GM19468 (cell line): ENCODE measurements around the gene CST4.
"Not testable (repeated sequence)": the region's sequence is repeated elsewhere in the genome, so short reads cannot be mapped to it uniquely, and the experiment has no call there.

Experiments used
- ATAC-seq: cut with Tn5 transposase; IDR thresholded peaks from one replicate; pipeline ENCODE4 v1.9.1; 2021; ENCODE audit warnings: mild to moderate bottlenecking, moderate library complexity, moderate number of reproducible peaks; ENCODE audit not compliant: unreplicated experiment; ENCODE audit errors: extremely low read depth

Gene CST4

GRCh38 chr20:23646106-23646873, 42.5 kb downstream of the CST4 start:
- ATAC-seq, result no peak

- no peak for ATAC-seq
Measured at GRCh38 chr20:23645575-23645974, 43.3 kb downstream of the CST4 start.

- no peak for ATAC-seq
Measured at GRCh38 chr20:23644164-23644563, 44.7 kb downstream of the CST4 start.

GRCh38 chr20:23643659-23644058, 45.2 kb downstream of the CST4 start:
- ATAC-seq, result no peak

- no peak for ATAC-seq
Measured at GRCh38 chr20:23641936-23642751, 46.7 kb downstream of the CST4 start.

GRCh38 chr20:23640671-23641667, 47.9 kb downstream of the CST4 start:
- ATAC-seq, result no peak

GRCh38 chr20:23640018-23640601, 48.7 kb downstream of the CST4 start:
- ATAC-seq, result no peak

GRCh38 chr20:23639490-23639958, 49.3 kb downstream of the CST4 start:
- ATAC-seq, result no peak

- ATAC-seq, result no peak
Measured at GRCh38 chr20:23638309-23638708, 50.5 kb downstream of the CST4 start.

GRCh38 chr20:23637282-23638221, 51.3 kb downstream of the CST4 start, which contains the start of gene CST3:
Gene CST3, minus strand, starts transcription at chr20:23637955. Its CDS starts 93 bp downstream, at chr20:23637862.
- peak; percentile 31 for ATAC-seq

- no peak for ATAC-seq
Measured at GRCh38 chr20:23636908-23637281, 51.9 kb downstream of the CST4 start.

- ATAC-seq, result no peak
Measured at GRCh38 chr20:23636182-23636907, 52.5 kb downstream of the CST4 start.

GRCh38 chr20:23635768-23636090, 53.1 kb downstream of the CST4 start:
- not testable (repeated sequence) for ATAC-seq
